HEK293 (cell line): ENCODE results near the gene TOM1L2.
A peak's percentile ranks its signal among the peaks of the same experiment; 100 is the strongest.

Experiments used
- CTCF ChIA-PET: fragments of 350-600 bp; formaldehyde crosslinking; extraction: SDS; loops from one replicate; lab custom pipeline; 2021; ENCODE audit warnings: antibody characterized with exemption; lab: Yijun Ruan, JAX
- POLR2A ChIA-PET: fragments of 300-600 bp; formaldehyde crosslinking; extraction: SDS; loops from one replicate; lab custom pipeline; 2020; ENCODE audit warnings: antibody characterized with exemption, inconsistent platforms; lab: Yijun Ruan, JAX
- H3K27ac ChIP-seq: fragments of 200-500 bp; sonication (Bioruptor generic); 2 replicates; pipeline ENCODE4 v1.5.1; 2014; ENCODE audit warnings: low read depth, low read length, control low read depth, inconsistent platforms; ENCODE audit errors: extremely low read depth
- H3K36me3 ChIP-seq, 2 experiments: fragments of 200-500 bp in 1 of 2; sonication (Bioruptor generic) in 1 of 2; 1 replicate in 1 of 2; 2 replicates in 1 of 2; pipeline ENCODE4 v1.5.1; 2014 to 2017; ENCODE audit warnings: inconsistent platforms in 2 of 2, low read length in 2 of 2; ENCODE audit not compliant: control insufficient read depth in 2 of 2, insufficient read depth in 1 of 2
- H3K4me1 ChIP-seq: fragments of 200-500 bp; sonication (Bioruptor generic); 2 replicates; pipeline ENCODE4 v1.5.1; 2014; ENCODE audit warnings: mild to moderate bottlenecking, low read length, inconsistent platforms; ENCODE audit not compliant: control insufficient read depth, insufficient read depth
- H3K4me3 ChIP-seq: 2 replicates; pipeline ENCODE4 v1.5.1; 2011; ENCODE audit warnings: low read depth, mild to moderate bottlenecking, control low read depth, low read length, moderate library complexity
- H3K9me3 ChIP-seq: fragments of 200-500 bp; sonication (Bioruptor generic); 2 replicates; pipeline ENCODE4 v1.5.1; 2014; ENCODE audit warnings: low read depth, low read length, inconsistent platforms; ENCODE audit not compliant: control insufficient read depth, insufficient read depth
- HOXA7 ChIP-seq: sonication (generic); formaldehyde crosslinking; IDR thresholded peaks from 2 replicates; pipeline ENCODE4 v1.8.1; 2022; ENCODE audit warnings: missing genetic modification reagents, borderline replicate concordance
- KLF1 ChIP-seq: fragments of 450-650 bp; formaldehyde crosslinking; IDR thresholded peaks from 2 replicates; pipeline ENCODE4 v1.5.1; 2016; ENCODE audit warnings: missing biosample characterization, missing genetic modification characterization
- KLF16 ChIP-seq: fragments of 450-650 bp; formaldehyde crosslinking; IDR thresholded peaks from 2 replicates; pipeline ENCODE4 v1.5.1; 2017; ENCODE audit warnings: missing biosample characterization, missing genetic modification characterization
- OSR2 ChIP-seq: fragments of 450-650 bp; formaldehyde crosslinking; IDR thresholded peaks from 2 replicates; pipeline ENCODE4 v1.5.1; 2016; ENCODE audit warnings: missing biosample characterization, missing genetic modification characterization
- SP7 ChIP-seq: fragments of 450-650 bp; formaldehyde crosslinking; IDR thresholded peaks from 2 replicates; pipeline ENCODE4 v1.5.1; 2016; ENCODE audit warnings: missing biosample characterization, missing genetic modification characterization
- TCF7L2 ChIP-seq: IDR thresholded peaks from 2 replicates; pipeline ENCODE4 v1.6.1; 2011; ENCODE audit warnings: low read depth, mild to moderate bottlenecking, inconsistent platforms, low read length, moderate library complexity, borderline replicate concordance
- ZFHX2 ChIP-seq: fragments of 450-650 bp; formaldehyde crosslinking; conservative IDR thresholded peaks from 2 replicates; pipeline ENCODE4 v1.5.1; 2016; ENCODE audit warnings: missing biosample characterization, missing genetic modification characterization
- ZIC2 ChIP-seq: fragments of 450-650 bp; formaldehyde crosslinking; IDR thresholded peaks from 2 replicates; pipeline ENCODE4 v1.5.1; 2016; ENCODE audit warnings: missing biosample characterization, missing genetic modification characterization
- ZNF10 ChIP-seq: fragments of 450-650 bp; formaldehyde crosslinking; IDR thresholded peaks from 2 replicates; pipeline ENCODE4 v1.5.1; 2017; ENCODE audit warnings: missing biosample characterization, missing genetic modification characterization
- ZNF2 ChIP-seq: fragments of 450-650 bp; formaldehyde crosslinking; IDR thresholded peaks from 2 replicates; pipeline ENCODE4 v1.5.1; 2016; ENCODE audit warnings: missing biosample characterization, missing genetic modification characterization
- ZNF280C ChIP-seq: fragments of 450-650 bp; formaldehyde crosslinking; IDR thresholded peaks from 2 replicates; pipeline ENCODE4 v1.5.1; 2016; ENCODE audit warnings: missing biosample characterization, missing genetic modification characterization
- ZNF335 ChIP-seq: fragments of 450-650 bp; formaldehyde crosslinking; conservative IDR thresholded peaks from 2 replicates; pipeline ENCODE4 v1.5.1; 2016; ENCODE audit warnings: missing biosample characterization, missing genetic modification characterization
- ZNF341 ChIP-seq: fragments of 450-650 bp; formaldehyde crosslinking; IDR thresholded peaks from 2 replicates; pipeline ENCODE4; 2016; ENCODE audit warnings: low read depth, missing biosample characterization, missing genetic modification characterization
- ZNF350 ChIP-seq: fragments of 450-650 bp; formaldehyde crosslinking; IDR thresholded peaks from 2 replicates; pipeline ENCODE4 v1.5.0; 2017; ENCODE audit warnings: missing biosample characterization, mild to moderate bottlenecking, missing genetic modification characterization
- ZNF629 ChIP-seq: fragments of 450-650 bp; formaldehyde crosslinking; IDR thresholded peaks from 2 replicates; pipeline ENCODE4 v1.5.1; 2017; ENCODE audit warnings: missing biosample characterization, missing genetic modification characterization
- ZNF654 ChIP-seq: fragments of 450-650 bp; formaldehyde crosslinking; IDR thresholded peaks from 2 replicates; pipeline ENCODE4 v1.5.1; 2016; ENCODE audit warnings: low read depth, missing biosample characterization, missing genetic modification characterization
- ZNF677 ChIP-seq: fragments of 450-650 bp; IDR thresholded peaks from 2 replicates; pipeline ENCODE4 v1.5.0; 2018; ENCODE audit warnings: missing biosample characterization, mild to moderate bottlenecking, missing genetic modification characterization, moderate library complexity
- ZNF777 ChIP-seq: fragments of 450-650 bp; formaldehyde crosslinking; IDR thresholded peaks from 2 replicates; pipeline ENCODE4 v1.5.1; 2017; ENCODE audit warnings: missing biosample characterization, missing genetic modification characterization, borderline replicate concordance
- ZXDB ChIP-seq: fragments of 450-650 bp; formaldehyde crosslinking; IDR thresholded peaks from 2 replicates; pipeline ENCODE4 v1.5.1; 2016; ENCODE audit warnings: missing biosample characterization, missing genetic modification characterization
- TF ChIP-seq, protein P1 (sequence below): fragments of 450-650 bp; formaldehyde crosslinking; IDR thresholded peaks from 2 replicates; pipeline ENCODE4 v1.5.1; 2017; ENCODE audit warnings: missing biosample characterization, missing genetic modification characterization
- TF ChIP-seq, protein P2 (sequence below): fragments of 450-650 bp; formaldehyde crosslinking; IDR thresholded peaks from 2 replicates; pipeline ENCODE4 v1.5.1; 2016; ENCODE audit warnings: missing biosample characterization, missing genetic modification characterization
- TF ChIP-seq, protein P3 (sequence below): fragments of 450-650 bp; formaldehyde crosslinking; IDR thresholded peaks from 2 replicates; pipeline ENCODE4 v1.5.1; 2016; ENCODE audit warnings: missing biosample characterization, missing genetic modification characterization
- TF ChIP-seq, protein P4 (sequence below): IDR thresholded peaks from 2 replicates; pipeline ENCODE4 v1.6.1; 2011; ENCODE audit warnings: mild to moderate bottlenecking, low read depth, low read length, borderline replicate concordance
- TF ChIP-seq, protein P5 (sequence below): fragments of 450-650 bp; formaldehyde crosslinking; IDR thresholded peaks from 2 replicates; pipeline ENCODE4 v1.5.1; 2016; ENCODE audit warnings: missing biosample characterization, missing genetic modification characterization

TOM1L2 gene

GRCh38 chr17:17860766-17861107 lies 111.5 kb downstream of the TOM1L2 start:
- no peak overlapping the region for H3K27ac ChIP-seq
- no peak overlapping the region for H3K4me3 ChIP-seq
- POLR2A ChIA-PET = interaction anchor here (0.6 to 1.0 kb wide), 3 partner anchors 25 to 179 kb away, joined by 3 to 4 read pairs (median 3); no protein-coding TSS in a partner anchor
- TF ChIP-seq, protein P1, sequence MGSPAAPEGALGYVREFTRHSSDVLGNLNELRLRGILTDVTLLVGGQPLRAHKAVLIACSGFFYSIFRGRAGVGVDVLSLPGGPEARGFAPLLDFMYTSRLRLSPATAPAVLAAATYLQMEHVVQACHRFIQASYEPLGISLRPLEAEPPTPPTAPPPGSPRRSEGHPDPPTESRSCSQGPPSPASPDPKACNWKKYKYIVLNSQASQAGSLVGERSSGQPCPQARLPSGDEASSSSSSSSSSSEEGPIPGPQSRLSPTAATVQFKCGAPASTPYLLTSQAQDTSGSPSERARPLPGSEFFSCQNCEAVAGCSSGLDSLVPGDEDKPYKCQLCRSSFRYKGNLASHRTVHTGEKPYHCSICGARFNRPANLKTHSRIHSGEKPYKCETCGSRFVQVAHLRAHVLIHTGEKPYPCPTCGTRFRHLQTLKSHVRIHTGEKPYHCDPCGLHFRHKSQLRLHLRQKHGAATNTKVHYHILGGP (tag by site-specific recombination) = no peak
- TF ChIP-seq ZNF341 (tag by site-specific recombination) (0 out of 2 replicates have a peak, but pooled peaks have one; percentile 16), TCF7L2 (no peak), KLF1 (tag by site-specific recombination) (peak; percentile 55)
- TF ChIP-seq, all 188 proteins: peak for 2
- peaks cover 0 to 4% of the 10 kb centered on the region in 2 experiments; a peak in 2 of 3 replicates for H3K36me3 ChIP-seq
- H3K4me1 ChIP-seq = no peaks in the 10 kb centered on the region; the same call in 1 of the 2 replicates
- CTCF ChIA-PET = interaction anchor here (0.5 to 5.1 kb wide), 23 partner anchors 8 to 1993 kb away, joined by 3 to 40 read pairs (median 5); partner anchors contain the start of genes RAI1 and SREBF1
- no peaks in the 10 kb centered on the region for H3K9me3 ChIP-seq

DNA sequence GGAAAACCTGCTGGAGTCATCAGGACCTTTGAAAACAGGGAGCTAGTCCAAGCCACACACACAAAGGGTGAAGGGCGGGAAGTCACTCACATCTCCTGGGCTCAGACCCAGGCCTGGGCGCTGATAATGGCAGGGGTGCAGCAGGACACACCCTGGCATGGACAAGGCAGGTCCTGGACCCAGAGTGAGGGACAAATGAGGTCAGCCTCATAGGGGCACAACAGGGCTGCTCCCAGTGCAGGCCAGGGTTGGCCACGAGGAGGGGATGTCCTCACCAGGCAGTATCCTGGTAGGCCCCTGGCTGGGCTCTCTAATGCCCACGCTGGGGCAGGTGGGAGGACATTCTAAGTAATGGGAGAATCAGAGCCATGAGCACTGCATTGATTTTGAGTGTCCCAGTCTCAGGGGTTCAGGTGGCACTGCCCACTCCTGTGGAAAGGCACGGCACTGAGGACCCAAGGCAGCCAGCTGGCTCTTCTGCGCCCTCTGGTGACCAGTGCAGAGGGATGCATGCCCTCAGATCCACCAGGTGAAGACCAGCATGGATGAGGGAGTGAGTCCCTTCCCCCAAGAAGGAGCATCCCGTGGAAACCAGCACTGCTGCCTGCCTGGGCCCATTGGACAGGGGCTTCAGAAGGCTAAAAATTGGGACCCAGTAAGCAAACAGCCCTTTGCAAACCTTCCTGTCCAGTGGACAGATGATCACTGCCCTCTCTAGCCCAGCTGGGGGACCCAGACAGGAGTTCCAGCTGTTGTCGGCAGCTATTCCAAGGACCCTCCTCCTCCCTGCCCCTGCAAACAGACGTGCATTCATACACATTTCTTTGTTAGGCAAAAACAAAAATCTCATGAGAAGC lies 112.1 kb downstream of the TOM1L2 start:
- Histone ChIP-seq H3K27ac (no peak overlapping the region), H3K4me1 (no peaks in the 10 kb centered on the region; the same call in 1 of the 2 replicates), H3K9me3 (no peaks in the 10 kb centered on the region), H3K4me3 (no peak overlapping the region), H3K36me3 (peaks cover 0 to 4% of the 10 kb centered on the region in 2 experiments; a peak in 2 of 3 replicates)
- CTCF ChIA-PET = interaction anchor here (0.5 to 5.1 kb wide), 29 partner anchors 8 to 1994 kb away, joined by 3 to 40 read pairs (median 4); partner anchors contain the start of genes DRC3, RAI1 and SREBF1
- POLR2A ChIA-PET = interaction anchor here (0.6 to 1.0 kb wide), 3 partner anchors 24 to 178 kb away, joined by 3 to 4 read pairs (median 3); no protein-coding TSS in a partner anchor
- TF ChIP-seq ZNF280C (tag by site-specific recombination) = no peak
- TF ChIP-seq SP7 (tag by site-specific recombination) = peak; percentile 59
- no peak for TF ChIP-seq OSR2 (tag by site-specific recombination)
- no peak for TF ChIP-seq ZNF350 (tag by site-specific recombination)
- TF ChIP-seq, protein P2, sequence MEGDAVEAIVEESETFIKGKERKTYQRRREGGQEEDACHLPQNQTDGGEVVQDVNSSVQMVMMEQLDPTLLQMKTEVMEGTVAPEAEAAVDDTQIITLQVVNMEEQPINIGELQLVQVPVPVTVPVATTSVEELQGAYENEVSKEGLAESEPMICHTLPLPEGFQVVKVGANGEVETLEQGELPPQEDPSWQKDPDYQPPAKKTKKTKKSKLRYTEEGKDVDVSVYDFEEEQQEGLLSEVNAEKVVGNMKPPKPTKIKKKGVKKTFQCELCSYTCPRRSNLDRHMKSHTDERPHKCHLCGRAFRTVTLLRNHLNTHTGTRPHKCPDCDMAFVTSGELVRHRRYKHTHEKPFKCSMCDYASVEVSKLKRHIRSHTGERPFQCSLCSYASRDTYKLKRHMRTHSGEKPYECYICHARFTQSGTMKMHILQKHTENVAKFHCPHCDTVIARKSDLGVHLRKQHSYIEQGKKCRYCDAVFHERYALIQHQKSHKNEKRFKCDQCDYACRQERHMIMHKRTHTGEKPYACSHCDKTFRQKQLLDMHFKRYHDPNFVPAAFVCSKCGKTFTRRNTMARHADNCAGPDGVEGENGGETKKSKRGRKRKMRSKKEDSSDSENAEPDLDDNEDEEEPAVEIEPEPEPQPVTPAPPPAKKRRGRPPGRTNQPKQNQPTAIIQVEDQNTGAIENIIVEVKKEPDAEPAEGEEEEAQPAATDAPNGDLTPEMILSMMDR (tag by site-specific recombination) = peak; percentile 97
- TF ChIP-seq, protein P3, sequence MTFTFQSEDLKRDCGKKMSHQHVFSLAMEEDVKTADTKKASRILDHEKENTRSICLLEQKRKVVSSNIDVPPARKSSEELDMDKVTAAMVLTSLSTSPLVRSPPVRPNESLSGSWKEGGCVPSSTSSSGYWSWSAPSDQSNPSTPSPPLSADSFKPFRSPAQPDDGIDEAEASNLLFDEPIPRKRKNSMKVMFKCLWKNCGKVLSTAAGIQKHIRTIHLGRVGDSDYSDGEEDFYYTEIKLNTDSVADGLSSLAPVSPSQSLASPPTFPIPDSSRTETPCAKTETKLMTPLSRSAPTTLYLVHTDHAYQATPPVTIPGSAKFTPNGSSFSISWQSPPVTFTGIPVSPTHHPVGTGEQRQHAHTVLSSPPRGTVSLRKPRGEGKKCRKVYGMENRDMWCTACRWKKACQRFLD (tag by site-specific recombination) = no peak
- peak; percentile 96 for TF ChIP-seq ZNF341 (tag by site-specific recombination)
- peak; percentile 29; the same call in 1 of the 2 replicates for TF ChIP-seq ZNF629 (tag by site-specific recombination)
- no peak for TF ChIP-seq ZNF777 (tag by site-specific recombination)
- no peak for TF ChIP-seq ZXDB
- TF ChIP-seq ZNF335 (tag by site-specific recombination) = peak; percentile 81
- TF ChIP-seq, protein P4, sequence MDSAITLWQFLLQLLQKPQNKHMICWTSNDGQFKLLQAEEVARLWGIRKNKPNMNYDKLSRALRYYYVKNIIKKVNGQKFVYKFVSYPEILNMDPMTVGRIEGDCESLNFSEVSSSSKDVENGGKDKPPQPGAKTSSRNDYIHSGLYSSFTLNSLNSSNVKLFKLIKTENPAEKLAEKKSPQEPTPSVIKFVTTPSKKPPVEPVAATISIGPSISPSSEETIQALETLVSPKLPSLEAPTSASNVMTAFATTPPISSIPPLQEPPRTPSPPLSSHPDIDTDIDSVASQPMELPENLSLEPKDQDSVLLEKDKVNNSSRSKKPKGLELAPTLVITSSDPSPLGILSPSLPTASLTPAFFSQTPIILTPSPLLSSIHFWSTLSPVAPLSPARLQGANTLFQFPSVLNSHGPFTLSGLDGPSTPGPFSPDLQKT = no peak
- TF ChIP-seq, protein P5, sequence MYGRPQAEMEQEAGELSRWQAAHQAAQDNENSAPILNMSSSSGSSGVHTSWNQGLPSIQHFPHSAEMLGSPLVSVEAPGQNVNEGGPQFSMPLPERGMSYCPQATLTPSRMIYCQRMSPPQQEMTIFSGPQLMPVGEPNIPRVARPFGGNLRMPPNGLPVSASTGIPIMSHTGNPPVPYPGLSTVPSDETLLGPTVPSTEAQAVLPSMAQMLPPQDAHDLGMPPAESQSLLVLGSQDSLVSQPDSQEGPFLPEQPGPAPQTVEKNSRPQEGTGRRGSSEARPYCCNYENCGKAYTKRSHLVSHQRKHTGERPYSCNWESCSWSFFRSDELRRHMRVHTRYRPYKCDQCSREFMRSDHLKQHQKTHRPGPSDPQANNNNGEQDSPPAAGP (tag by site-specific recombination) = peak; percentile 78
- peak; percentile 32; the same call in 1 of the 2 replicates for TF ChIP-seq ZFHX2 (tag by site-specific recombination)
- no peak for TF ChIP-seq ZIC2 (tag by site-specific recombination)
- no peak; the same call in 1 of the 2 replicates for TF ChIP-seq ZNF10
- no peak for TF ChIP-seq KLF16 (tag by site-specific recombination)
- TF ChIP-seq ZNF2 (tag by site-specific recombination) = 0 out of 2 replicates have a peak, but pooled peaks have one; percentile 20
- no peak for TF ChIP-seq HOXA7 (CRISPR knock-in tag)
- TF ChIP-seq ZNF654 (tag by site-specific recombination) = peak; percentile 90
- no peak for TF ChIP-seq ZNF677
